ENCODE results near the gene PFAS.

GRCh38 chr17:8289103-8289397 lies 40.0 kb downstream of the PFAS start:
- TF ChIP-seq EZH2 (IDR thresholded peaks at IDR 0.05; ENCODE audit: borderline replicate concordance, control insufficient read depth, low read depth, low read length) (no peak), SREBF1 (IDR thresholded peaks at IDR 0.05; ENCODE audit: low read length) (no peak), CTCF (IDR thresholded peaks at IDR 0.05 in 2 of 3, conservative IDR thresholded peaks at IDR 0.05 in 1 of 3; ENCODE audit: control insufficient read depth in 2 of 3, extremely low read depth in 1 of 3, insufficient read depth in 1 of 3, low read depth in 3 of 3, low read length in 3 of 3) (no peak)

Measured in GM12878 (cell line).